IMR-90 (cell line): ENCODE measurements around the gene MXD4. TPM values are rescaled to one million over a fixed set of nuclear protein-coding genes. Genes with fewer than 3 reads are reported as not detected.

Experiments used
- ATAC-seq: fragments of 200-7000 bp; cut with Tn5 transposase; 2 replicates; pipeline ENCODE4 v1.9.1; 2020; ENCODE audit warnings: low read depth, mild to moderate bottlenecking, moderate library complexity
- BruUV-seq: library from RNA; stranded (reverse); fragments of 400-500 nt; replicated peaks from 2 replicates; lab custom pipeline; 2021; lab: Mats Ljungman, UMichigan
- CTCF ChIA-PET: fragments of 300-600 bp; formaldehyde crosslinking; extraction: SDS; loops from one replicate; lab custom pipeline; 2021; ENCODE audit warnings: antibody characterized with exemption; lab: Yijun Ruan, JAX
- POLR2A ChIA-PET: fragments of 300-600 bp; sonication (Branson Sonifier 250); formaldehyde crosslinking; loops from one replicate; lab custom pipeline; 2022; ENCODE audit warnings: antibody characterized with exemption; ENCODE audit not compliant: unreplicated experiment; lab: Charles Lee
- DNase-seq: peaks from one replicate; pipeline ENCODE4 v3.0.0; 2013
- H2AFZ ChIP-seq: replicated peaks from 2 replicates; pipeline ENCODE3; 2013; ENCODE audit warnings: low read length, mild to moderate bottlenecking; ENCODE audit not compliant: poor library complexity
- H2AK5ac ChIP-seq: 2 replicates; pipeline ENCODE4 v1.6.1; 2013; ENCODE audit warnings: low read depth, low read length, inconsistent platforms
- H2AK9ac ChIP-seq: replicated peaks from 2 replicates; pipeline ENCODE3; 2013; ENCODE audit warnings: mild to moderate bottlenecking, low read depth, low read length, moderate library complexity; ENCODE audit not compliant: poor library complexity
- H2BK120ac ChIP-seq: 2 replicates; pipeline ENCODE4 v1.6.1; 2013; ENCODE audit warnings: low read depth, low read length, inconsistent platforms
- H2BK15ac ChIP-seq: 3 replicates; pipeline ENCODE4 v1.6.1; 2013; ENCODE audit warnings: low read depth, low read length, inconsistent platforms
- H2BK20ac ChIP-seq: 2 replicates; pipeline ENCODE4 v1.6.1; 2013; ENCODE audit warnings: low read depth, mild to moderate bottlenecking, inconsistent platforms, low read length, moderate library complexity
- H2BK5ac ChIP-seq: 2 replicates; pipeline ENCODE4 v1.6.1; 2013; ENCODE audit warnings: mild to moderate bottlenecking, low read depth, low read length, inconsistent platforms; ENCODE audit not compliant: poor library complexity, severe bottlenecking
- H3K14ac ChIP-seq: replicated peaks from 2 replicates; pipeline ENCODE4 v1.6.1; 2013; ENCODE audit warnings: low read depth, low read length, inconsistent platforms
- H3K18ac ChIP-seq: 2 replicates; pipeline ENCODE4 v1.6.1; 2013; ENCODE audit warnings: low read depth, low read length, control low read depth
- H3K23ac ChIP-seq: 2 replicates; pipeline ENCODE4 v1.6.1; 2013; ENCODE audit warnings: low read depth, low read length, inconsistent platforms
- H3K27ac ChIP-seq: 2 replicates; pipeline ENCODE4 v1.5.1; 2013; ENCODE audit warnings: mild to moderate bottlenecking, control low read depth, low read length; ENCODE audit not compliant: insufficient read depth
- H3K27me3 ChIP-seq: 2 replicates; pipeline ENCODE4 v1.6.1; 2013; ENCODE audit warnings: low read length; ENCODE audit not compliant: control insufficient read depth, insufficient read depth
- H3K36me3 ChIP-seq: 2 replicates; pipeline ENCODE4 v1.6.1; 2013; ENCODE audit warnings: low read length, mixed read lengths; ENCODE audit not compliant: control insufficient read depth, insufficient read depth
- H3K4ac ChIP-seq: 2 replicates; pipeline ENCODE4 v1.6.1; 2013; ENCODE audit warnings: low read depth, low read length, inconsistent platforms
- H3K4me1 ChIP-seq: 2 replicates; pipeline ENCODE4 v1.6.1; 2013; ENCODE audit warnings: low read length, mixed read lengths; ENCODE audit not compliant: control insufficient read depth, insufficient read depth
- H3K4me2 ChIP-seq: 2 replicates; pipeline ENCODE4 v1.6.1; 2013; ENCODE audit warnings: low read depth, mild to moderate bottlenecking, control low read depth, low read length, moderate library complexity
- H3K4me3 ChIP-seq: 2 replicates; pipeline ENCODE4 v1.5.1; 2013; ENCODE audit warnings: low read depth, mild to moderate bottlenecking, control low read depth, low read length, moderate library complexity; ENCODE audit not compliant: insufficient read depth
- H3K56ac ChIP-seq: 2 replicates; pipeline ENCODE4 v1.6.1; 2013; ENCODE audit warnings: low read length, inconsistent platforms; ENCODE audit not compliant: insufficient read depth; ENCODE audit errors: extremely low read depth
- H3K79me1 ChIP-seq, 2 experiments: 2 replicates each; pipeline ENCODE4 v1.6.1; 2013; ENCODE audit warnings: low read length in 2 of 2, inconsistent platforms in 1 of 2, low read depth in 1 of 2
- H3K9ac ChIP-seq: 2 replicates; pipeline ENCODE4 v1.6.1; 2013; ENCODE audit warnings: low read depth, low read length, control low read depth
- H3K9me1 ChIP-seq: 2 replicates; pipeline ENCODE4 v1.6.1; 2013; ENCODE audit warnings: low read length, inconsistent platforms; ENCODE audit not compliant: insufficient read depth
- H3K9me3 ChIP-seq: 2 replicates; pipeline ENCODE4 v1.6.1; 2013; ENCODE audit warnings: low read length; ENCODE audit not compliant: control insufficient read depth, insufficient read depth
- H4K20me1 ChIP-seq: 2 replicates; pipeline ENCODE4 v1.6.1; 2013; ENCODE audit warnings: low read length, inconsistent platforms; ENCODE audit not compliant: insufficient read depth
- H4K5ac ChIP-seq: 2 replicates; pipeline ENCODE4 v1.6.1; 2013; ENCODE audit warnings: mild to moderate bottlenecking, low read depth, low read length, control low read depth
- H4K8ac ChIP-seq, 2 experiments: 2 replicates each; pipeline ENCODE4 v1.6.1; 2013; ENCODE audit warnings: low read depth in 2 of 2, low read length in 2 of 2, control low read depth in 1 of 2, inconsistent platforms in 1 of 2
- H4K91ac ChIP-seq: 2 replicates; pipeline ENCODE4 v1.6.1; 2013; ENCODE audit warnings: low read depth, low read length, inconsistent platforms; ENCODE audit not compliant: insufficient read depth
- BHLHE40 ChIP-seq: fragments of 150-350 bp; IDR thresholded peaks from 2 replicates; pipeline ENCODE4 v1.6.1; 2016; ENCODE audit warnings: mild to moderate bottlenecking, low read depth, low read length
- CEBPB ChIP-seq: IDR thresholded peaks from 2 replicates; pipeline ENCODE4 v1.6.1; 2012; ENCODE audit warnings: low read depth, low read length, improper control_type of control experiment
- CHD1 ChIP-seq: IDR thresholded peaks from 2 replicates; pipeline ENCODE4 v1.6.1; 2012; ENCODE audit warnings: low read depth, low read length, improper control_type of control experiment
- FOS ChIP-seq: fragments of 150-350 bp; IDR thresholded peaks from 2 replicates; pipeline ENCODE4 v1.6.1; 2016; ENCODE audit warnings: low read depth, low read length
- MAFK ChIP-seq: IDR thresholded peaks from 2 replicates; pipeline ENCODE4 v1.6.1; 2012; ENCODE audit warnings: low read depth, low read length, improper control_type of control experiment
- MAZ ChIP-seq: IDR thresholded peaks from 2 replicates; pipeline ENCODE4 v1.6.1; 2012; ENCODE audit warnings: low read depth, mild to moderate bottlenecking, low read length, improper control_type of control experiment, moderate library complexity, borderline replicate concordance
- MXI1 ChIP-seq: IDR thresholded peaks from 2 replicates; pipeline ENCODE4 v1.6.1; 2012; ENCODE audit warnings: low read depth, mild to moderate bottlenecking, low read length, moderate library complexity, borderline replicate concordance
- NFE2L2 ChIP-seq: fragments of 150-350 bp; IDR thresholded peaks from 2 replicates; pipeline ENCODE4 v1.6.1; 2016; ENCODE audit warnings: low read depth, mild to moderate bottlenecking, low read length
- POLR2A ChIP-seq: IDR thresholded peaks from 2 replicates; pipeline ENCODE4 v1.6.1; 2012; ENCODE audit warnings: mild to moderate bottlenecking, low read depth, low read length
- RCOR1 ChIP-seq: IDR thresholded peaks from 2 replicates; pipeline ENCODE4 v1.6.1; 2012; ENCODE audit warnings: mild to moderate bottlenecking, low read length, improper control_type of control experiment; ENCODE audit not compliant: insufficient replicate concordance
- RFX5 ChIP-seq: IDR thresholded peaks from 2 replicates; pipeline ENCODE4 v1.8.0; 2012; ENCODE audit warnings: low read depth, mild to moderate bottlenecking, low read length, moderate library complexity
- SMC3 ChIP-seq: fragments of 150-350 bp; IDR thresholded peaks from 2 replicates; pipeline ENCODE4 v1.6.1; 2016; ENCODE audit warnings: low read depth, mild to moderate bottlenecking, antibody characterized with exemption, low read length, moderate library complexity
- USF2 ChIP-seq: fragments of 150-350 bp; IDR thresholded peaks from 2 replicates; pipeline ENCODE4 v1.6.1; 2017; ENCODE audit warnings: mild to moderate bottlenecking, antibody characterized with exemption, low read length, low read depth
- WGBS, 2 experiments: methylation state at CpG; one replicate each; pipeline versions ENCODE4 v1.1.5 to v1.1.7; 2013; ENCODE audit warnings: missing lambda C conversion rate in 2 of 2; ENCODE audit not compliant: insufficient read length in 1 of 2; ENCODE audit errors: extremely low coverage in 2 of 2; 5-methylcytosine and 5-hydroxymethylcytosine counted together
- dilution Hi-C: fragments of 300-500 bp; cut with HindIII; formaldehyde crosslinking; loops from one replicate; pipeline ENCODE4 v1.14.3; 2018; ENCODE audit warnings: low sequenced_read_pairs; ENCODE audit not compliant: unreplicated experiment
- in situ Hi-C: fragments of 300-500 bp; cut with MboI; formaldehyde crosslinking; loops from 3 replicates; pipeline ENCODE4 v1.14.3; 2019; ENCODE audit warnings: low sequenced_read_pairs, inconsistent platforms, mixed read lengths
- intact Hi-C: fragments of 100-400 bp; cut with micrococcal nuclease; formaldehyde crosslinking; loops from 2 replicates; pipeline ENCODE4 v1.10.0; 2022
- polyA plus RNA-seq, 3 experiments: library from polyadenylated mRNA; depleted of rRNA; stranded (reverse); fragments of >200 nt; gene quantifications; 2 replicates each; pipeline ENCODE4 v1.2.3, GENCODE V29; 2012; ENCODE audit warnings: low replicate concordance in 1 of 3
- total RNA-seq: library from RNA; depleted of rRNA; stranded (reverse); fragments of >200 nt; gene quantifications from 2 replicates; pipeline ENCODE4 v1.2.3, GENCODE V29; 2012
- TF ChIP-seq, protein P1 (sequence below): conservative IDR thresholded peaks from 2 replicates; pipeline ENCODE4 v1.5.1; 2012; ENCODE audit warnings: mild to moderate bottlenecking, low read depth, low read length, improper control_type of control experiment

The MXD4 gene
- total and polyA plus RNA-seq, 2 of the 4 experiments (the other 2 are of a cell fraction), result 22.8 to 54.4 TPM

DNA sequence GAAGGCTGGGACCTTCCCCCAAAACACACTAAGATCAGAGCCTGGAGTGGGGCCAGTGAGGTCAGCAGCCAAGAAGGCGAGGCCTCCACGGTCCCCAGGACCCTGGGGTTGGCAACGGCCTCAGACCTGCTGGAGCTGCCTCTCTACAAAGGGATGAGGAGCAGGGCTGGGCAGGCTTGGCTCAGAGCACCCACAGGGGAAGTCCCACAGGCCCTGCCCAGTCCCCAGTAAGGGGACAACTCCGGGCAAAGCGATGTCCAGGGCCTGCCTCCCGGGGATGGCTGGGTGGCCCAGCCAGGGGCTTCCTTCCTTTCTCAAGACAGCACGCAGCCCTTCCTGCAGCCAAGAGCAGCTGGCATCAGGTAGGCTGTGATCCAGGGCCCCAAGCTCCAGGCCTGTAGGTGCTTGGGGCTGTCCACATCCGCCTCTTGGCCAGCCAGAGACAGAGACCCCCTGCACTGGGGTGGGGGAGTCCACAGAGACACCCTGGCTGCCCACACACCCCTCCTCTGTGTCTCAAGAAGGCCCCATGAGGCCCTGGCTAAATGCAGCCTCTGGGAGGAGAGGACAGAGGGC is 5.7 kb downstream of the MXD4 start:
- no peak overlapping the region for H2AK5ac ChIP-seq
- no peak overlapping the region for H3K14ac ChIP-seq
- intact Hi-C loops, result no loop called here
- no peak overlapping the region for H2BK15ac ChIP-seq
- no peak overlapping the region for H3K18ac ChIP-seq
- H4K91ac ChIP-seq, result no peak overlapping the region
- H3K4me2 ChIP-seq, result no peak overlapping the region
- no peak overlapping the region for H3K56ac ChIP-seq
- H3K36me3 ChIP-seq, result peaks cover 62% of the 10 kb centered on the region
- no peak overlapping the region for H2AFZ ChIP-seq
- ChIA-PET POLR2A (no interaction called here), CTCF (no interaction called here)
- no peak overlapping the region for H3K9ac ChIP-seq
- peak overlapping the region; percentile 3 for H2AK9ac ChIP-seq
- H3K9me3 ChIP-seq, result no peaks in the 10 kb centered on the region
- no peak overlapping the region for H3K4ac ChIP-seq
- no peak overlapping the region for H2BK5ac ChIP-seq
- dilution Hi-C loops, result no loop called here
- no peak overlapping the region for H4K5ac ChIP-seq
- no peak for ATAC-seq
- in situ Hi-C loops, result no loop called here
- H3K9me1 ChIP-seq, result peaks cover 4% of the 10 kb centered on the region; the same call in 1 of the 2 replicates
- H3K4me1 ChIP-seq, result peaks cover 6% of the 10 kb centered on the region; the same call in 1 of the 2 replicates
- TF ChIP-seq, protein P1, sequence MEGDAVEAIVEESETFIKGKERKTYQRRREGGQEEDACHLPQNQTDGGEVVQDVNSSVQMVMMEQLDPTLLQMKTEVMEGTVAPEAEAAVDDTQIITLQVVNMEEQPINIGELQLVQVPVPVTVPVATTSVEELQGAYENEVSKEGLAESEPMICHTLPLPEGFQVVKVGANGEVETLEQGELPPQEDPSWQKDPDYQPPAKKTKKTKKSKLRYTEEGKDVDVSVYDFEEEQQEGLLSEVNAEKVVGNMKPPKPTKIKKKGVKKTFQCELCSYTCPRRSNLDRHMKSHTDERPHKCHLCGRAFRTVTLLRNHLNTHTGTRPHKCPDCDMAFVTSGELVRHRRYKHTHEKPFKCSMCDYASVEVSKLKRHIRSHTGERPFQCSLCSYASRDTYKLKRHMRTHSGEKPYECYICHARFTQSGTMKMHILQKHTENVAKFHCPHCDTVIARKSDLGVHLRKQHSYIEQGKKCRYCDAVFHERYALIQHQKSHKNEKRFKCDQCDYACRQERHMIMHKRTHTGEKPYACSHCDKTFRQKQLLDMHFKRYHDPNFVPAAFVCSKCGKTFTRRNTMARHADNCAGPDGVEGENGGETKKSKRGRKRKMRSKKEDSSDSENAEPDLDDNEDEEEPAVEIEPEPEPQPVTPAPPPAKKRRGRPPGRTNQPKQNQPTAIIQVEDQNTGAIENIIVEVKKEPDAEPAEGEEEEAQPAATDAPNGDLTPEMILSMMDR, result no peak
- TF ChIP-seq CEBPB (no peak), SMC3 (no peak), CHD1 (no peak), POLR2A (no peak), MAZ (no peak), RFX5 (no peak), USF2 (no peak), NFE2L2 (no peak), MAFK (no peak), FOS (no peak), RCOR1 (no peak), BHLHE40 (no peak), MXI1 (no peak)
- H4K20me1 ChIP-seq, result peaks cover 80% of the 10 kb centered on the region
- no peak for DNase-seq
- no peak overlapping the region for H2BK120ac ChIP-seq
- H3K79me1 ChIP-seq, result peaks cover 35 to 72% of the 10 kb centered on the region in 2 experiments
- 62% methylated on average over 2 of the region's 8 CpGs; no CpG with 5 or more reads in 1 of the 2 experiments for WGBS, 2 experiments
- H3K23ac ChIP-seq, result no peak overlapping the region
- H3K27ac ChIP-seq, result no peak overlapping the region
- no peak overlapping the region for H3K4me3 ChIP-seq
- no peak overlapping the region for H2BK20ac ChIP-seq
- H3K27me3 ChIP-seq, result no peaks in the 10 kb centered on the region
- no TSS peak for BruUV-seq
- H4K8ac ChIP-seq, result no peak overlapping the region
